GM21717 (cell line): ENCODE measurements around the gene CR1.
"Not testable (repeated sequence)": the region's sequence is repeated elsewhere in the genome, so short reads cannot be mapped to it uniquely, and the experiment has no call there.

ENCODE experiments used
- ATAC-seq: cut with Tn5 transposase; IDR thresholded peaks from one replicate; pipeline ENCODE4 v1.9.1; 2021; ENCODE audit warnings: mild to moderate bottlenecking, moderate library complexity; ENCODE audit not compliant: unreplicated experiment

CR1 gene

DNA sequence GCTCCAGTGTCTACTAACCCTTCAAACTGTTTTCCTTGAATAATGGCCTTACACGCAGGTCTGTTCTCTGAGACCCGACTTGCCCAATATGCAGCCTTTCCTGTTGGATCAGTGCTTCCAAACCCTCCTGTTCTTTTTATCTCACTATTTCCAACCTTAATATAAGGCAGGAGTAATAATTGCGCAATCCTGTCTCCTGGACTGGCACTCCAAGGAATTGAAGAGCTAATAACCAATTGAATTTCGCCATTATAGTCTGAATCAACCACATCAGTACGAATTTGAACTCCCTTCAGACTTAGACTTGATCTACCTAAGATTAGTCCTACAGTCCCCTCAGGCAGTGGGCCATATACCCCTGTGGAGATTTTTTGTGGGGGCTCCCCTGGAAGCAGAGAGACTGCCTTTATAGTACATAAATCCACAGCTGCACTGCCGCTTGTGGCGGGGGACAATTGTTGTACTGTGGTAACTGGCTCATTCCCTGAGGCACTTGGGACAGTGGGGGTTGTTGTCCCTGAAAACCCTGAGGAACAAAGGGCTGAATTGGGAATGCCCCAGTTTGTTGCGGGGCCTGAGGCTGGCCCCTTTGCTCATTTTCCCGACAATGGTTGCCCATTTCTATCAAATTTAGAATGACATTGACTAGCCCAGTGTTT is 142.7 kb downstream of the CR1 start:
- not testable (repeated sequence) for ATAC-seq

DNA sequence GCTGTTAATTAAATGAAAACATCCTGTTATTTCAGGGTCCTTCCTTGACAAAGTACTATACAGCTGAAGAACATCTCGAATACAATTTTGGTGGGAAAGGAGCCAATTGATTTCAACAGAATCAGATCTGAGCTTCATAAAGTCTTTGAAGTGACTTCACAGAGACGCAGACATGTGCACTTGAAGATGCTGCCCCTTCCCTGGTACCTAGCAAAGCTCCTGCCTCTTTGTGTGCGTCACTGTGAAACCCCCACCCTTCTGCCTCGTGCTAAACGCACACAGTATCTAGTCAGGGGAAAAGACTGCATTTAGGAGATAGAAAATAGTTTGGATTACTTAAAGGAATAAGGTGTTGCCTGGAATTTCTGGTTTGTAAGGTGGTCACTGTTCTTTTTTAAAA is 143.4 kb downstream of the CR1 start:
- not testable (repeated sequence) for ATAC-seq

DNA sequence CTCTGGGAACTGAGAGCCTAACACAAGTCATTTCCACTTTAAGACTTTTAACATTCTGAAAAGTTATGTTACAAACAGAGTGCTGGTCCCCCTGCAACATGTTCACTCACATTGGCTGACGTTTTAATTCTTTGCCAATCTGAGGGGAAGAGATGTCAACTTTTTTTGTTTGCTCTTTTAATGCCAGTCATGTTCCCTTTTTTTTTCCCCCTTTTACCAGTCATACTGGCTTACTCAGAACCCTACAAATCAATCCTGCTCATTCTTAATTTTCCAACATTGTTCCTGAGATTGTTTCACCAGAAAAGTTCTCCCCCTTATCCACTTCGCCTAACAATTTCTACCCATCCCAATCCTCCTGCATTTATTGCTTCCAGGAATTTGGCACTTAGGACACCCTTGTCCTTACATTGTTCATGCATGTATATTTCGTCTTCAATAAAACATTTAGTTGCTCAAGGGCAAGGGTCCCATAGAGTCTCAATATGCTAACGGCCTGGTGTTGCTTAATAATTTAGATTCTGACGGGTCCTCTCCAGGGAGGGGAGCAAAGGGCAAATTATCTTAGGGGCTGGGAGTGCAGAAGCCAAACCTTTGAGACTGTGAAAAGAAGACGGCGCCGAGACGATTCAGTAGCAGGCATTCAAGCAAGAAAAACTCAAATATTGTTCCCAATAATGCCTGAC is 148.4 kb downstream of the CR1 start:
- no peak for ATAC-seq

DNA sequence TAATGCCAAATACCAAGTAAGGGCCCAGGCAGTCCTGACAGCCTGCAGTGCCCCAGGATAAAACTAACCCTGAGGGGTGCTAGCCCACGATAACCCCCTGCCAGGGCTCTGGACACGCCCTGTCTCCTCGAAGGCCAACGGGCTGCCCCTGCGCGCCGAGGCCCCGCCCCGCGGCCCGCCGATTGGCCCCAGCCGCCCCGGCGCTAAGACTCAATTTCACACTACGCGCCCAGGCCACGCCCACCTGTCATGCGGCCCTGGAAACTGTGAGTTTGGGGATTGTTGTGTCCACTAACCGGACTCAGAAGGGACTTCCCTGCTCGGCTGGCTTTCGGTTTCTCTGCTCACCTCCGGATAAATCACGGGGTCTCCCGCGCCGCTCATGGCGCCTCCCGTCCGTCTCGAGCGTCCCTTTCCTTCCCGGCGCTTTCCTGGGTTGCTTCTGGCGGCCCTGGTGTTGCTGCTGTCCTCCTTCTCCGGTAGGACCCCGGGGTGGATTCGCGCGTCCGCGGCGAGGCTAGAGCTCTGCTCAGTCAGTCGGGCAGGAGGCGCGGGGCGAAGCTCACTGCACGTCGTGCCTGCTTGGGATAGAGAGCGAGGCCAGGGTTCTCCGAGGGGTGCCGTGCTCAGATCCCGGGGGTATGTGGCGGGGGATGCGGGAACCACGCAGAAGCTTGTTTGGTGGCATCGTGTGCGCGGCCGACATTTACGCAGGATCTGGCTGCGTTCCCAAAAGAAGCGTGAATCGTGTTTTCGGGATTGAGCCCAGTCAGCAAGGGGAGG is 149.1 kb downstream of the CR1 start, which contains the start of gene CR1L:
Gene CR1L (plus strand): TSS at position 282 of the 783 bp plus-strand sequence. CDS start 101 bp downstream, at position 383.
- ATAC-seq, result peak; percentile 82

DNA sequence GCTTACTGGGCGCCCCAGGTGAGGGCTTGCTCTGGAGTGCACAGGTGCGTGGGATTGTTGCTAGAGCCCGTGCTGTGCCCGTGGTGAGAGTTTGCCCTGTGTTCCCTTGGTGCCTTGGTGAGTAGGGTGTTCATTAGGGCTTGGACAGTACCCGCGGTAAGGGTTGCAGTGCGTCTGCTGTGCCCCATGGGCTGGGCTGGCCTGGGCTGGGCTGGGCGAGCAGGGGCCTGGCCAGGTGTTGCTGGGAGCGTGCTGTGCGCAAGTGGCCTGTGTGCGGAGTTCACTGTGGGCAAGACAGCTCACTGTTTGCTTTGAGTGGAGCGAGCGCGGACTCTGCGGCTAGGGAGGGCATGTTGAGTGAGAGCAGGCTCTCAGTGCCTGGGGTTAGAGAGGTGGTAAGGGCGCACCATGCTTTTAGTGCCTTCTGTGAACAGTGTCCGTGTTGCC is 149.7 kb downstream of the CR1 start:
- ATAC-seq, result no peak

DNA sequence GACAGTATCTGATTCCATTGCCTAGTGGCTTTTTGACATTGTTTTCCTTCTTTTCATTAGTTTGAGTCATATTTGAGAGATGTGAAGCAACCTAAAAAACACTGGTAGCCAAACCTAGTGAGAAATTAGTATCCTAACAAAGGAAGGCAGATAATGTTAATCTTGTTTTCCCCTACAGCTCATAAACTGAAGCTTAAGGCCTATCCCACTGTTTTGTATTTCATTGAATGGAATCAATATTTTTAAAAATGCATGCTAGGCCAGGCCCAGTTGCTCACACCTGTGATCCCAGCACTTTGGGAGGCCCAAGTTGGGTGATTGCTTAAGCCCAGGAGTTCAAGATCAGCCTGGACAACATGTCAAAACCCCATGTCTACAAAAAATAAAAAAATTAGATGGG is 150.2 kb downstream of the CR1 start:
- ATAC-seq, result no peak

DNA sequence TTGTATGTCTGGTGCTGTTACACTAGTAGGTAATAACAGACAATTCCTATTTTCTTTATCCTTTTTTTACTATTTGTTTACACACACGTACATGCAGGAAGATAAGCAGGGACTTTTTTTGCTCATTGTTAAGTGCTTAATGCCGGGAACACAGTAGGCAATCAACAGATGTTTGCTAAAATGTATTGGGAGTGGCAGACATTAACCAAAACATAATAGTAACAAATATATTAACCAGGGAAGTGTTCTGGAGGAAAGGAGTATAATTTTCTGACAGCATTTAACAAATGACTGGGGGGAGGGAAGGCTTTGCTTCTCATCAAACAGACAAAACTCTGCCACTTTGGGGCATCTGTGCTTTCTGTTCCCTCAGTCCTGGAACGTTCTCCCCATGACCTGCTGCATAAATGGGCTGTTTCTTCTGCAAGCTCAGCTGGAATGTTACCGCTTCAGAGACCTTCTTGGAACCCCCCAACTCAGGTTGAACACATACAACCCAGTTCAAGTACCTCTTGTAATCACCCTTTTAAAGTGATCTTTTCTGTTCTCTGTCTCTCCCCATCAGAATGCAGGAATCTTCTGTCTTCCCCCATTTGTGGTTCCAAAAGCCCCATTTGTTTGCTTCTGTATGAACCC is 151.1 kb downstream of the CR1 start:
- ATAC-seq, result no peak

DNA sequence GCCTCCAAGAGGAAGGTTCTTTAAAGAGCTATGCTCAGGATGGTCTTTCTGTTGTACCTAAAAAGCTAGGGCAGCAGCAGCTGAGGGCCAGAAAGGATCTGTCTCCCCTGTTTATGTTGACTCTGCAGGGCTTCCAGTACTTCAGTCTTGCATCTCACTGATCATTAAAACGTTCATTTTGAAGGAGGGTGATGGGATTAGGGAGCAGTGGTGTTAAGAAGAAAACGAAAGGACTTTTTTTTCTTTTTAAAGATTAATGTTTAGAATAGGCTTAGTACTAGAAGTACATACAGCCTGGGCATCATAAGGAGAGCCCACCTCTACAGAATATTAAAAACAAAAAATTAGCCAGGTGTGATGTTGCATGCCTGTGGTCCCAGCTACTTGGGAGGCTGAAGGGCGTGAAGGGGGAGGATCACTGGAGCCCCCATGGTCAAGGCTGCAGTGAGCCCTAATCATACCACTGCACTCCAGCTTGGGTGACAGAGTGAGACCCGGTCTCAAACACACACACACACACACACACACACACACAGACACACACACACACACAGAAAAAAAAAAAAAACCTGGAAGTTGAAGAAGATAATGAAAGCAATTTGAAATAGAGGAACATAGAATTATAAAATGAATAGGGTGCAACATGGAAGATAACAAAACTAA is 151.8 kb downstream of the CR1 start:
- ATAC-seq, result no peak

DNA sequence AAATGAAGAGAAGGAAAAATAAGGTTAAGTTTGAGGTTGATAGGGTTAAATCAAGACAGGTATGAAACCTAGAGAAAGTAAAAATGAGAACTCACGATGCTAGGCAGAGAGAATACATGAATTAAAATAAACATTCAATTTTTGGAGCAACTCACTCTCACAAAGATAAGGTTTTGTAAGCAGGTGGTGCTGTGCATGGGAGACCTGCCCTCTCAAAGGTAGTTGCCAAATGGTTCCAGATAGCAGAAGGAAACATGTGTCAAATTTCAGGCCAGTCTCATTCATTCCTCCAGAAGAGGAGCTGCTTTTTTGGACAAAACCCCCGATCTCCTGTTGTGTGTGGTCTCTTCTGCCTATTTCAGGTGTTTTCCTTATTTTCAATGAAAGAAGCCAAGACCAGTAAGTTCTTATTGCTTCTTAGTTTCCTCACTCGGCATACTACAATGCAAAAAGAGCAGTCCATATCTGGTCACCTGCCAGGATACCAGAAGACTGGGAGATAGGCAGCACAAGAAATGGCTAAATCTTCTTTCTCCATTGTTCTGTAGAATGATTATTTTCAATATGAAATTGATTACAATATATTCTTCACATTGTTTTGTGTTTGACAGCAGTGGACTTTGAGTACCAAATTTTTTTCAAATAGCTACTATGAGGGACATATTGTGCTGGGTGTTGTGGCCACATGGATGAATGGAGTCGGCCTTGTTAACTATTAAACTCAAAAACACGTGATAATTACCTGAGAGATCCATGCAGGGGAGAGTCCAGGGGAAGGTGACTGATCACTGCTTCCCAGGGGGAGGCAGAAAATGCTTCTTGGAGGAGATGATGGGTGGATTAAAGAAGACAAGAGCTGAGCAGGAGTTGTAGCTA is 152.6 kb downstream of the CR1 start:
- ATAC-seq, result no peak

DNA sequence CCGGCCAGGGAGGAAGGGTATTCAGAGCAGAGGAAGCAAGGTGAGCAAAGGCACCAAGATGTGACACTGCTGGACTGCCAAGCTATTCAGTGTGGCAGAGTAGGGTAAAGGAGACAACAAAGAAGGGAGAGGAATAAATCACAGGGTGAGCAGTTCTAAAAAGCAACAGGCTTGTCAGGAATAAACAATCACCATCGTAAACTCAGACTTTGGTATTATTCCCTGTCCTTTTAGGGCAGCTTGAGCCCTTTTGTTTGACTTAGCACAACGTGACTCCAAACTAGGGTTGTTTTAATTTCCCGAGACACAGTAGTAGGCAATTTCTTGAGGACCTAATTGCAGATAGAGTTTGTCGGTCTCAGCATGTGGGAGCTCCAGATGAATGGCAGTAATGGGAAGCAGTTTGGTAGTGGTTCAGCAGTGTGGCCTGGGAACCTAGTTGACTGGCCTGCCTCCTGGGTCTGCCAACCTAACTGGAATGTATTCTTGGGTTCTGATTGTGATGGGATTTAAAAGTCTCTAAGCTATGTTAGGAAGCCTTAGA is 153.3 kb downstream of the CR1 start:
- no peak for ATAC-seq

DNA sequence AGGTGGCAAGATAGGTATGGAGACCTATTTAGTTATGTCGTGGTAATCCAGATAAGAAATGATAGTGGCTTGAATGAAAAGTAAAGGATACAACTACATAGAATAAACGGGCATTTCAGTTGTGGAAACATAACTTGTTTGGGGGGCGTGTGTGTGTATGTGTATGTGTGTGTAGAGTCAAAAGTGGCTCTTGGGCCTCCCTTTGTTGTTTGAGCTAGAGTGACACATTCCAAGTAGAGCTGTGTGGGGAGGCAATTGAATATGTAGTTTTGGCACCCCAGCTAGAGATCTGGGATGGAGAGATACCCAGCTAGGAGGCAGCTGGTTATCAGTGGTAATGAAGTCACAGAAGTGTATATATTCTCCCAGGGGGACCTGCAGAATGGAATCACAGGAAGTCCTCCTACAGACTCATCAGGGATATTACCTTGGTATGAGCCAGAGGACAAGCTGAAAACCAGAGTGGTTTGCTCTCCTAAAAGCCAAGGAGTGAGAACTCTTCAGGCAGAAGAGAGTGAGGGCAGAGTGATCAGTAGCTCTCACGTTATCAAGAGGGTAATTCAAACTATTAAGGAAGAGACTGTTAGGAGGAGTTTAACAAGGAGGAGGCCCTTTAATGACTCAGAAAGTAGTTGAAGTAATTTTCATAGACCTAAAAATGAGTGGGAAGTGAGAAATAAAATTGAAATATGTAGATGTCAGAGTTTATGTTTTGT is 154.1 kb downstream of the CR1 start:
- ATAC-seq, result no peak

DNA sequence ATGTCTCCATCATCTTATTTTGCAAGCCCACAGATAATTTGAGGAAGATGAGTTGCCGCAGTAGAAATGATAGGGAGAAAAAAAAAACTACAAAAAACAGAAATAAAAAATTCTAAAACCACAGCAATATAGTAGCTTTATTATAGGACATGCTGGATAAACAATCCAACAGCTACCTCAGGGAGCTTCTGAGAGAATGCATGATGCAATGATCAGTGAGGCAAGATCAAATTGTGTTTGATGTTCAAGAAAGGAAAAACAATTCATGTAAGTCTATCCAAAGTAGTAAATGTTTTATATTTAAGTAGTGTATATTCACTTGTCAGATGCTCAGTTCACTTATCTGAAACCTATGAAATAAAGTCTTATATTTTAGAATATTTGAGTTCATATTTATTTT is 155.6 kb downstream of the CR1 start:
- ATAC-seq, result no peak

DNA sequence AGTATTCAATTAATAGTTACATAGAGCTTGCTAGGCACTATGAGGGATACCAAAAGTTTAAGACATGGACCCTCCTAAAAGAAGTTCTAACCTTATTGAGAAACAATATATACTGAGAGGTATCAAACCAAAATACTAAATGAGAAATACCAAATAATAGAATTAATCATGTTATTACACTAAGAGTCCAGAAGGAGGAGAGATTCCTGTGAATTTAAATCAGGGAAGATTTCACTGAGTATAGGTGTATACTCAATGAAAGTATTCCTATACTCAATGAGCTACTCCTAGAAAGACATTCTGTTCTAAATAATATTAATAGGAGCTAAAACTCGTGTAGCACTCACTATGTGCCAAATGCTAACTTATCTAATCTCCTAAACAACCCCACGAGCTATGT is 158.4 kb downstream of the CR1 start:
- no peak for ATAC-seq

DNA sequence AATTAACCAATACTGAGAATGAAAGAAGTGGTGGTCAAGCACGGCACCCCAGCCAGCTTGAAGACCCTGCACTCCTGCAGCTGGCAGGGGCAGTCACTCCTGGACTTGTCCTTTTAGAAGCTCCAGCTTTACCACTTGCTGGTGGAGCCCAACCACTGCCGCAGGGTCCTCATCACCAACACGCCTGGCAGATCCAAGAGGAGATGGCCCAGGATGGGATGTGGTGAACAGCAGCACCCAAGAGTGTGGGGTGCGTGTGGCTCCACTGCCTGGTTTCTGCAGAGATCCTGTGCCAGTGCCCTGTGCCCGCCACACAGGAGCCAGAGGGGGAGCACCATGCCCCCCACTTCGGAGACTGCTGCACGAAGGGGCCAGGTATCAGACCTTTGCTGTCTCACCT is 162.5 kb downstream of the CR1 start:
- no peak for ATAC-seq

DNA sequence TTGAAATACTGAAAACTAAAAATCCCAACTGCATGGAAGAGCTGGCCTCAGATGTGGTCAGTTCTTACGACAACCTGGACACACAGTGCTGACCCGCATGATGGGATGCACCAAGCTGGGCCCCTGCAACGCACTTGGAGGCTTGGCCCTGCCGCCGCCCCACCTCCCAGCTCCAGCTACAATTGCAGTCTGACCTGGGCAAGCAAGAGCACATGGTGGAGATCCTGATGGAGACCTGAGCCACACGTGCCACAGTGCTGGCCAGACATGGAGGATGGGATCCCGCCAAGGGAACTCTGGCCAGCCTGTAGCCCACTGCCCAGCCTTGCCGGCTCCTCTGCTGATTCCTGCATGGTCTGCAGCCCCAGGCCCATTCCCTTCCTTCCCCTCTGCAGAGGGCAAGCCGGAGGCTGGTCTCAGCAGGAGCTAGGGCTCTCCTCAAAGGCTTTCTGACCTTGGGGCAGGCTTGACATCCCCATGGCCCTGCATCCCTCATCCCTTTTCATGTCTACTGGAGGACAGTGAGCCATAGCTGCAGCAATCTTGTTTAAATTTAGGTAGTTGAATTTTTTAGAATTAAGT is 163.0 kb downstream of the CR1 start:
- ATAC-seq, result no peak

DNA sequence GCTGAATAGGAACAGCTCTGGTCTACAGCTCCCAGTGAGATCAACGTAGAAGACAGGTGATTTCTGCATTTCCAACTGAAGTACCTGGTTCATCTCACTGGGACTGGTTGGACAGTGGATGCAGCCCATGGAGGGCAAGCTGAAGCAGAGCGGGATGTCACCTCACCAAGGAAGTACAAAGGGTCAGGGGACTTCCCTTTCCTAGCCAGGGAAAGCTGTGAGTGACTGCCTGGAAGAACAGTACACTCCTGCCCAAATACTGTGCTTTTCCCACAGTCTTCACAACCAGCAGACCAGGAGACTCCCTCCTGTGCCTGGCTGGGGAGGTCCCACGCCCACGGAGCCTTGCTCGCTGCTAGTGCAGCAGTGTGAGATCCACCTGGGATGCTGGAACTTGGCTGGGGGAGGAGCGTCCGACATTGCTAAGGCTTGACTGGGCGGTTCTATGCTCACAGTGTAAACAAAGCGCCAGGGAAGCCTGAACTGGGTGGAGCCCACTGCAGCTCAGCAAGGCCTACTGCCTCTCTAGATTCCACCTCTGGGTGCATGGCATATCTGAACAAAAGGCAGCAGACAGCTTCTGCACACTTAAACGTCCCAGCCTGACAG is 163.7 kb downstream of the CR1 start:
- no peak for ATAC-seq

DNA sequence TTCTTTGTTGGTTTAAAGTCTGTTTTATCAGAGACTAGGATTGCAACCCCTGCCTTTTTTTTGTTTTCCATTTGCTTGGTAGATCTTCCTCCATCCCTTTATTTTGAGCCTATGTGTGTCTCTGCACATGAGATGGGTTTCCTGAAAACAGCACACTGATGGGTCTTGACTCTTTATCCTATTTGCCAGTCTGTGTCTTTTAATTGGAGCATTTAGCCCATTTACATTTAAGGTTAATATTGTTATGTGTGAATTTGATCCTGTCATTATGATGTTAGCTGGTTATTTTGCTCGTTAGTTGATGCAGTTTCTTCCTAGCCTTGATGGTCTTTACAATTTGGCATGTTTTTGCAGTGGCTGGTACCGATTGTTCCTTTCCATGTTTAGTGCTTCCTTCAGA is 165.5 kb downstream of the CR1 start:
- ATAC-seq, result not testable (repeated sequence)

DNA sequence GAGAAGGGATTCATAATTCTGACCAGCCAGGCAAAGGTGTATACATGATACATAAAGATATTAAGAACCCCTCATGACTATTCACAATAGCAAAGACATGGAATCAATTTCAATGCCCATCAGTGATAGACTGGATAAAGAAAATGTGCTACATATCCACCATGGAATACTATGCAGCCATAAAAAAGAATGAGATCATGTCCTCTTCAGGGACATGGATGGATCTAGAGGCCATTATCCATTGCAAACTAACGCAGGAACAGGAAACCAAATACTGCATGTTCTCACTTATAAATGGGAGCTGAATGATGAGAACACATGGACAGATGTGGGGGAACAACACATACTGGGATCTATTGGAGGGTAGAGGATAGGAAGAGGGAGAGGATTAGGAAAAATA is 170.4 kb downstream of the CR1 start:
- no peak for ATAC-seq
